Lower leg skin (tissue), 4 donors: ENCODE data around the gene SLC8A1. TPM values are rescaled to one million over a fixed set of nuclear protein-coding genes. Genes with fewer than 3 reads are reported as not detected.

ENCODE experiments used
- DNase-seq, 2 donors: peaks; one replicate each; pipeline ENCODE4 v3.0.0-alpha.2; 2019; ENCODE audit warnings: low spot score in 2 of 2
- H3K4me3 ChIP-seq: fragments of 200-600 bp; sonication (generic); 2 replicates; pipeline ENCODE4 v1.5.1; 2017; ENCODE audit warnings: mild to moderate bottlenecking, low read depth; ENCODE audit not compliant: poor library complexity, severe bottlenecking
- POLR2A ChIP-seq, 2 donors: fragments of 450-650 bp; IDR thresholded peaks; one replicate each; pipeline ENCODE4 v1.6.1; 2016 to 2017; ENCODE audit warnings: antibody characterized with exemption in 2 of 2, mild to moderate bottlenecking in 1 of 2, moderate library complexity in 1 of 2
- WGBS, 2 donors: methylation state at CpG; one replicate each; pipeline ENCODE4 v1.1.5; 2018; 5-methylcytosine and 5-hydroxymethylcytosine counted together
- intact Hi-C: fragments of 100-400 bp; cut with DNase I; formaldehyde crosslinking; loops from one replicate; pipeline ENCODE4 v1.15.0; 2023; ENCODE audit warnings: low total_unique reads
- total RNA-seq, 4 donors: library from RNA; depleted of rRNA; stranded (reverse); fragments of >200 nt; gene quantifications; one replicate each; pipeline ENCODE4 v1.1.0, GENCODE V29; 2016
- TF ChIP-seq, protein P1 (sequence below), 3 donors: fragments of 450-650 bp; IDR thresholded peaks; one replicate each; pipeline ENCODE4 v1.5.1; 2016; ENCODE audit warnings: antibody characterized with exemption in 3 of 3, mild to moderate bottlenecking in 3 of 3, moderate library complexity in 2 of 3

Gene SLC8A1
- total RNA-seq, 4 donors from 2014 or later = 7.5 to 21.2 (median 13.0) TPM

GRCh38 chr2:40359811-40360210 lies 92.1 kb downstream of the SLC8A1 start:
- intact Hi-C loops = no loop called here
- WGBS, 2 donors = 90 to 91% methylated on average over 2 of the region's 2 CpGs
- no peak for DNase-seq
- TF ChIP-seq, protein P1, sequence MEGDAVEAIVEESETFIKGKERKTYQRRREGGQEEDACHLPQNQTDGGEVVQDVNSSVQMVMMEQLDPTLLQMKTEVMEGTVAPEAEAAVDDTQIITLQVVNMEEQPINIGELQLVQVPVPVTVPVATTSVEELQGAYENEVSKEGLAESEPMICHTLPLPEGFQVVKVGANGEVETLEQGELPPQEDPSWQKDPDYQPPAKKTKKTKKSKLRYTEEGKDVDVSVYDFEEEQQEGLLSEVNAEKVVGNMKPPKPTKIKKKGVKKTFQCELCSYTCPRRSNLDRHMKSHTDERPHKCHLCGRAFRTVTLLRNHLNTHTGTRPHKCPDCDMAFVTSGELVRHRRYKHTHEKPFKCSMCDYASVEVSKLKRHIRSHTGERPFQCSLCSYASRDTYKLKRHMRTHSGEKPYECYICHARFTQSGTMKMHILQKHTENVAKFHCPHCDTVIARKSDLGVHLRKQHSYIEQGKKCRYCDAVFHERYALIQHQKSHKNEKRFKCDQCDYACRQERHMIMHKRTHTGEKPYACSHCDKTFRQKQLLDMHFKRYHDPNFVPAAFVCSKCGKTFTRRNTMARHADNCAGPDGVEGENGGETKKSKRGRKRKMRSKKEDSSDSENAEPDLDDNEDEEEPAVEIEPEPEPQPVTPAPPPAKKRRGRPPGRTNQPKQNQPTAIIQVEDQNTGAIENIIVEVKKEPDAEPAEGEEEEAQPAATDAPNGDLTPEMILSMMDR (IDR thresholded peaks at IDR 0.05) = no peak
- TF ChIP-seq POLR2A (IDR thresholded peaks at IDR 0.05) = no peak
- no peak overlapping the region for H3K4me3 ChIP-seq

DNA sequence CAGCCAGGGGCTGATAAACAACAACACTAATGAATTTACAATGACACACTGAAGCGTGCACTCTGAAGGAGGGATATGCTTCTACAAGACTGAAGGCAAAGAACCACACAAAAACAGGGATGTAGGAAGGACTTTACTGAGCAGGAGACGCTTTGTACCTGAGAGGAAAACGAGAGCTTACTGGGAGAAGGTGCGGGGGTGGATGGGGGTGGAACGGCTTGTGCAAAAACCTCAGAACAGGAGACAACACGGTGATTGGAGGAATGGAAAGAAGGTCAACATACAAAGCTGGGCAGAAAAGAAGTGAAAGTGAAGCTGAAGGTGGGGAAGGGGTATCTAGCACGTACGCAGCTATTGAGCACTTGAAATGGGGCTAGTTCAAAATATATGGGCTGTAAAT lies 93.1 kb downstream of the SLC8A1 start:
- whole genome bisulfite sequencing, 2 donors = 83 to 90% methylated on average over 8 of the region's 8 CpGs
- intact Hi-C loops = no loop called here
- no peak overlapping the region for H3K4me3 ChIP-seq
- TF ChIP-seq, protein P1 (IDR thresholded peaks at IDR 0.05) = no peak
- TF ChIP-seq POLR2A (IDR thresholded peaks at IDR 0.05) = no peak
- DNase-seq = no peak

DNA sequence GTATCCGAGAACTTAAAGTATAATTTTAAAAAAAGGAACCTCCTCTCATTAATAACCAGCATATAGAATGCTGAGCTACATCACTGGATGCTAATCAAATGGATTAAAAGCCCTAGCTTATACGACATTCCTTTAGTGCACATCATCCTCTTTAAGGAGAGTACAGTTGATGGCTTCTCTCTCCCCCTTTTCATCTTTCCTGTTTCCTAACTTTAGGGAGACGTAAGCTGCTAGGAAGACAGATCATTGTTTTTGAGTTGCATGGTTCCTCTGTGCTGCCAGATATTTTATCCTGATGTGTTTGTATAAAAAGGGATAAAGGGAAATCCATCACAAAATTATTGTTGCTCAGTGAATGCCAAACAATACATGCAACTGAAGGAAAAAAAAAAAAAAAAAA lies 94.2 kb downstream of the SLC8A1 start:
- H3K4me3 ChIP-seq = no peak overlapping the region
- intact Hi-C loops = no loop called here
- WGBS, 2 donors = 77 to 78% methylated on average over 3 of the region's 3 CpGs
- TF ChIP-seq POLR2A (IDR thresholded peaks at IDR 0.05) = no peak
- TF ChIP-seq, protein P1 (IDR thresholded peaks at IDR 0.05) = no peak
- DNase-seq = no peak

DNA sequence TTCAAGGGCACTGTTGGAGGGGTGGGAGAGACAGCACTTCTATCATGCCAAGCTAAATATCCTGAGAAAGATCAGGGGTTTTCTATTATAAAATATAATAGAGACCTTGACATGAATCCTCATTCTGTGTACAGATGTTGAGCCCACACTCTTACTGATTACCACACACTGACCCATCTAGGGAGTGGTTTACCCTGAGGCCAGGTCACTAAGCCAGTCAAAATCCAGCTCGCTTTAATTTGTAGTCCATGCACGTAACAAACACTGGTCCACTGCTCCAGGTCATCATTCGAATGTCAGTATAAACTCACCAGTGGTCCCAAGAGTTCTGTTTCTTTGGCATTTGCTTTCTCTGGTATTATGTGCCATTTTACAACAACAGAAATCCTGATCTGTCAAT lies 96.4 kb downstream of the SLC8A1 start:
- 87 to 95% methylated on average over 3 of the region's 3 CpGs for WGBS, 2 donors
- TF ChIP-seq POLR2A (IDR thresholded peaks at IDR 0.05) = no peak
- TF ChIP-seq, protein P1 (IDR thresholded peaks at IDR 0.05) = no peak
- no peak overlapping the region for H3K4me3 ChIP-seq
- no peak for DNase-seq
- intact Hi-C loops = no loop called here

- intact Hi-C loops = no loop called here
- 60 to 61% methylated on average over 5 of the region's 5 CpGs for WGBS, 2 donors
Measured at GRCh38 chr2:40353231-40353630, 98.7 kb downstream of the SLC8A1 start.

GRCh38 chr2:40352703-40353099 lies 99.2 kb downstream of the SLC8A1 start:
- intact Hi-C loops = no loop called here
- no peak for DNase-seq
- WGBS, 2 donors = 67 to 68% methylated on average over 7 of the region's 7 CpGs
- H3K4me3 ChIP-seq = no peak overlapping the region
- no peak for TF ChIP-seq POLR2A (IDR thresholded peaks at IDR 0.05)
- TF ChIP-seq, protein P1 (IDR thresholded peaks at IDR 0.05) = no peak

More at GRCh38 chr2:40353231-40353630, 98.7 kb downstream of the SLC8A1 start:
- TF ChIP-seq POLR2A (IDR thresholded peaks at IDR 0.05) = no peak
- TF ChIP-seq, protein P1 (IDR thresholded peaks at IDR 0.05) = no peak
- H3K4me3 ChIP-seq = no peak overlapping the region
- peak in 1 of 2 donors; percentile 17 for DNase-seq
